Small intestine (tissue), 16 donors: ENCODE measurements around the gene MAPK13. TPM values are rescaled to one million over a fixed set of nuclear protein-coding genes. Genes with fewer than 3 reads are reported as not detected.
"Not testable (repeated sequence)": the region's sequence is repeated elsewhere in the genome, so short reads cannot be mapped to it uniquely, and the experiment has no call there.

ENCODE experiments used
- DNase-seq, 2 donors: peaks; one replicate each; pipeline versions ENCODE4 v3.0.0 to v3.0.0-alpha.2; 2013
- FAIRE-seq: peaks from 2 replicates; lab custom pipeline; 2012; peaks lifted over from hg19 to GRCh38; lab: Jason Lieb, UNC
- H3K27ac ChIP-seq, 3 donors: one replicate each; pipeline ENCODE4 v1.5.1; 2013; ENCODE audit warnings: low read length in 2 of 3, mild to moderate bottlenecking in 2 of 3, control low read depth in 1 of 3, inconsistent platforms in 1 of 3, low read depth in 1 of 3, moderate library complexity in 1 of 3
- H3K27me3 ChIP-seq, 3 donors: one replicate each; pipeline ENCODE4 v1.6.1; 2013; ENCODE audit warnings: low read length in 3 of 3, inconsistent platforms in 1 of 3; ENCODE audit not compliant: control insufficient read depth in 3 of 3, insufficient read depth in 3 of 3
- H3K36me3 ChIP-seq, 3 donors: one replicate each; pipeline ENCODE4 v1.6.1; 2013; ENCODE audit warnings: low read length in 3 of 3, inconsistent platforms in 1 of 3, low read depth in 1 of 3, mild to moderate bottlenecking in 1 of 3, moderate library complexity in 1 of 3; ENCODE audit not compliant: control insufficient read depth in 3 of 3, insufficient read depth in 2 of 3
- H3K4me1 ChIP-seq, 3 donors: one replicate each; pipeline ENCODE4 v1.6.1; 2013; ENCODE audit warnings: low read length in 2 of 3, inconsistent platforms in 1 of 3, low read depth in 1 of 3, mild to moderate bottlenecking in 1 of 3, moderate library complexity in 1 of 3; ENCODE audit not compliant: control insufficient read depth in 3 of 3, insufficient read depth in 2 of 3
- H3K4me3 ChIP-seq, 3 donors: one replicate each; pipeline ENCODE4 v1.5.1; 2013; ENCODE audit warnings: low read length in 3 of 3, control low read depth in 1 of 3, inconsistent platforms in 1 of 3, low read depth in 1 of 3, mild to moderate bottlenecking in 1 of 3, moderate library complexity in 1 of 3
- H3K9me3 ChIP-seq, 2 donors: one replicate each; pipeline ENCODE4 v1.6.1; 2013; ENCODE audit warnings: low read depth in 1 of 2, low read length in 1 of 2; ENCODE audit not compliant: control insufficient read depth in 2 of 2, insufficient read depth in 1 of 2
- WGBS, 3 donors: extraction: QIAGEN DNeasy Blood & Tissue Kit; methylation state at CpG; one replicate each; pipeline ENCODE4 v1.1.7; 2013; 5-methylcytosine and 5-hydroxymethylcytosine counted together
- long read RNA-seq, 10 donors: transcript quantifications; one replicate each; lab custom pipeline, GENCODE V29; 2026
- polyA plus RNA-seq, 4 donors: library from polyadenylated mRNA; stranded (reverse) in 3 of 4; unstranded in 1 of 4; fragments of 200-250 nt in 3 of 4; fragments of 120-200 nt in 1 of 4; gene quantifications; one replicate each; pipeline versions ENCODE4 v1.2.1 to v1.2.3, GENCODE V29; 2013
- donor health status: healthy with polysubstance abuse.
- donor health status: control.
- donor health status: control.
- donor health status: Bipolar disorder and iron deficiency.
- donor health status: healthy.

MAPK13 gene
- polyA plus RNA-seq = 100 to 1,000 TPM in 2 of 4 donors, 10 to 100 TPM in 2; 86.7 to 161 (median 102) TPM
- long read RNA-seq, donor 1, full-length matches to known transcripts = 43 of 61 reads
- long read RNA-seq, donor 1, partial matches to known transcripts = 12 of 61 reads
- long read RNA-seq, donor 1, other reads (novel, unspliced or antisense) = 6 of 61 reads
- long read RNA-seq, donor 2, transcript MAPK13-201 (12 exons, 2,052 nt) = major isoform, 9 of 9 reads
- long read RNA-seq, donor 2, partial matches to known transcripts = 0 of 9 reads
- long read RNA-seq, donor 2, other reads (novel, unspliced or antisense) = 0 of 9 reads
- long read RNA-seq, donor 3, transcript MAPK13-201 (12 exons, 2,052 nt) = major isoform, 11 of 25 reads
- long read RNA-seq, donor 3, partial matches to known transcripts = 14 of 25 reads
- long read RNA-seq, donor 3, other reads (novel, unspliced or antisense) = 0 of 25 reads
- long read RNA-seq, donor 4 = 0 reads
- long read RNA-seq, donor 5, transcript MAPK13-201 (12 exons, 2,052 nt) = major isoform, 9 of 28 reads
- long read RNA-seq, donor 5, partial matches to known transcripts = 19 of 28 reads
- long read RNA-seq, donor 5, other reads (novel, unspliced or antisense) = 0 of 28 reads
- long read RNA-seq, donor 6, transcript MAPK13-201 (12 exons, 2,052 nt) = major isoform, 18 of 25 reads
- long read RNA-seq, donor 6, partial matches to known transcripts = 7 of 25 reads
- long read RNA-seq, donor 6, other reads (novel, unspliced or antisense) = 0 of 25 reads
- long read RNA-seq, donor 7 = 0 reads
- long read RNA-seq, donor 8 = 0 reads
- long read RNA-seq, donor 9, transcript MAPK13-201 (12 exons, 2,052 nt) = major isoform, 6 of 19 reads
- long read RNA-seq, donor 9, partial matches to known transcripts = 13 of 19 reads
- long read RNA-seq, donor 9, other reads (novel, unspliced or antisense) = 0 of 19 reads
- long read RNA-seq, donor 10, transcript MAPK13-201 (12 exons, 2,052 nt) = major isoform, 26 of 49 reads
- long read RNA-seq, donor 10, partial matches to known transcripts = 18 of 49 reads
- long read RNA-seq, donor 10, other reads (novel, unspliced or antisense) = 5 of 49 reads

DNA sequence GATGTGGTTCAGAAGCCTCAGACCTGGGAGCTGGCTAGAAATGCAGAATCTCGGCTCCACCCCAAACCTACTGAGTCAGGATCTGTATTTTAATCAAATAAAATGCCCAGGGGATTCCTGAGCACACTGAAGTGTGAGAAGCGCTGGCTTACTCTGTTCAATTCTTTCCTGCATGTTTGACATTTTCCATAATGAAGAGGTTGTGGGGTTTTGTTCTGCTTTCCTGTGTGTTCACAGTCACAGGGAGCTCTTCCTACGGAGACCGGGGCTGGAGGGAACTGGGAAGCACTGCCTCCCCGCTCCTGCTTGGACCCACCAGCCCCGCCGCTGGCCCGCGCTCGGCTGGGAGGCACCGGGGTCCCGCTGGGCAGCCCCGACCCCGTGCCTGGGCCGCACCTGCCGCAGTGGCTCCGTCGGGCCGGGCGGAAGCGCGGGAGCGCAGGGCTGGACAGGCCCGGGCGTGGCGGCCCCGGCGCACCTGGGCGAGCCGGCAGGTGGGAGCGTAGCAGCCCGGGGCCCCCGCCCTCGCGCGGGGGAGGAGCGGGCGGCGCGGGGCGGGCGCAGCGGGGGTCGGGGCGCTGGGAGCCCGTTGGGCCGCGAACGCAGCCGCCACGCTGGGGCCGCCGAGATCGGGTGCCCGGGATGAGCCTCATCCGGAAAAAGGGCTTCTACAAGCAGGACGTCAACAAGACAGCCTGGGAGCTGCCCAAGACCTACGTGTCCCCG, at the start of gene MAPK13:
Gene MAPK13 (plus strand): TSS at position 573 of the 726 bp plus-strand sequence. CDS start 70 bp downstream, at position 643.
- H3K4me3 ChIP-seq = peak within 1 kb of the TSS; percentile 47 to 84 (median 70)
- peak; percentile 73 to 89 for DNase-seq
- H3K4me1 ChIP-seq = peaks cover 0 to 39% (median 4%) of the 10 kb centered on the region in 3 donors
- peak within 1 kb of the TSS; percentile 96 to 99 (median 98) for H3K27ac ChIP-seq
- FAIRE-seq = no peak
- peaks cover 0 to 32% (median under 1%) of the 10 kb centered on the region in 3 donors for H3K36me3 ChIP-seq
- H3K9me3 ChIP-seq = no peaks in the 10 kb centered on the region
- H3K27me3 ChIP-seq = no peaks in the 10 kb centered on the region
- 1 to 2% (median 1%) methylated on average over 46 to 59 of the region's 59 CpGs for WGBS, 3 donors

DNA sequence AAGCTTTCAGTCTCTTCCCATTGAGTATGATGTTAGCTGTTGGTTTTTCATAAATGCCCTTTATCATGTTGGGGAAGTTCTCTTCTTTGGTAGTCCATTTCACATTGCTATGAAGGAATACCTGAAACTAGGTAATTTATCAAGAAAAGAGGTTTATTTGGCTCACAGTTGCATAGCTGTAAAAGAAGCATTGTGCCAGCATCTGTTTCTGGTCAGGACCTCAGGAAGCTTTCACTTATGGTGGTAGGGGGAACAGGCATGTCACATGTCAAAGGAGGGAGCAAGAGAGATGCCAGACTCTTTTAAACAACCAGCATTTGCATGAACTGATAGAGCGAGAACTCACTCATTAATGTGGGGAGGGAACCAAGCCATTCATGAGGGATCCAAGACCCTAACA, 48.0 kb upstream of the MAPK13 start:
- Histone ChIP-seq H3K9me3 (peaks cover 0 to 6% of the 10 kb centered on the region in 2 donors), H3K36me3 (peaks cover 3 to 26% (median 19%) of the 10 kb centered on the region in 3 donors), H3K27ac (no peak overlapping the region), H3K4me3 (no peak overlapping the region), H3K4me1 (no peaks in the 10 kb centered on the region), H3K27me3 (no peaks in the 10 kb centered on the region)
- no peak for DNase-seq
- no peak for FAIRE-seq
- WGBS, 3 donors = 98 to 100% (median 100%) methylated on average over 1 of the region's 1 CpG

DNA sequence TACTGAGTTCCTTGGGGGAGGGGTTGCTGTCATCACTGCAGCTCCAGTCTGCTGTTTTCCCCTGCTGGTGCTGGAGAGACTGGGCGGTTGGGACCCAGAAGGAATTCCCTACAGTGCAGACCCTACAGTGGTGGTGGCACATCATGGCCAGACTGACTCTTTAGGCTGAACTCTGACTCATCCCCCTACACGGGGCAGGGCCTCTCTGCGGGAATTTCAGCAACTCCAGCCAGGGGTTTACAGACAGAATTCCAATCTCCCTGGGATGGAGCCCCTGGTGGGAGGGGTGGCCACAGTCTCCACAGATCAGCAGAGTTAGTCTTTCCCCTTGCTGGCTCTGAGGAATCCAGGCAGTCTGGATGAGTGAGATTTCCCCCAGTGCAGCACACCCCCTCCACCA, 46.9 kb upstream of the MAPK13 start:
- H3K9me3 ChIP-seq = peaks cover 0 to 6% of the 10 kb centered on the region in 2 donors
- H3K4me3 ChIP-seq = no peak overlapping the region
- peaks cover 0 to 26% (median 16%) of the 10 kb centered on the region in 3 donors for H3K36me3 ChIP-seq
- no peak overlapping the region for H3K27ac ChIP-seq
- DNase-seq (no peak), FAIRE-seq (no peak)
- no peaks in the 10 kb centered on the region for H3K27me3 ChIP-seq
- WGBS, 3 donors = 76 to 92% (median 78%) methylated on average over 3 of the region's 3 CpGs
- no peaks in the 10 kb centered on the region for H3K4me1 ChIP-seq

GRCh38 chr6:36088204-36088603, 42.1 kb upstream of the MAPK13 start:
- H3K4me1 ChIP-seq, DNase-seq, H3K4me3 ChIP-seq, H3K9me3 ChIP-seq, H3K27me3 ChIP-seq, H3K27ac ChIP-seq, FAIRE-seq: not testable (repeated sequence)
- peaks cover 0 to 23% (median 6%) of the 10 kb centered on the region in 3 donors for H3K36me3 ChIP-seq
- 82 to 83% (median 83%) methylated on average over 5 of the region's 5 CpGs for WGBS, 3 donors

DNA sequence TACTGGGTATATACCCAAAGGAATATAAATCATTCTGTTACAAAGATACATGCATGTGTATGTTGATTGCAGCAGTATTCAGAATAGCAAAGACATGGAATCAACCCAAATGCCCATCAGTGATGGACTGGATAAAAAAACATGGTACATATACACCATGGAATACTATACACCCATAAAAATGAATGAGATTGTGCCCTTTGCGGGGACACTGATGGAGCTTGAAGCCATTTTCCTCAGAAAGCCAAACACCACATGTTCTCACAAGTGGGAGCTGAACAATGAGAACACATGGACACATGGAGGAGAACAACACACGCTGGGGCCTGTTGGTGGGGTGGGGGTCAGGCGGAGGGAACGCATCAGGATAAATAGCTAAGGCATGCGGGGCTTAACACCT, 41.3 kb upstream of the MAPK13 start:
- no peak overlapping the region for H3K4me3 ChIP-seq
- FAIRE-seq (no peak), DNase-seq (no peak)
- H3K27me3 ChIP-seq = no peaks in the 10 kb centered on the region
- no peak overlapping the region for H3K27ac ChIP-seq
- WGBS, 3 donors = 97 to 98% (median 98%) methylated on average over 5 of the region's 5 CpGs
- H3K36me3 ChIP-seq = peaks cover 0 to 15% (median 2%) of the 10 kb centered on the region in 3 donors
- H3K4me1 ChIP-seq = no peaks in the 10 kb centered on the region
- H3K9me3 ChIP-seq = peaks cover 0 to 3% of the 10 kb centered on the region in 2 donors

DNA sequence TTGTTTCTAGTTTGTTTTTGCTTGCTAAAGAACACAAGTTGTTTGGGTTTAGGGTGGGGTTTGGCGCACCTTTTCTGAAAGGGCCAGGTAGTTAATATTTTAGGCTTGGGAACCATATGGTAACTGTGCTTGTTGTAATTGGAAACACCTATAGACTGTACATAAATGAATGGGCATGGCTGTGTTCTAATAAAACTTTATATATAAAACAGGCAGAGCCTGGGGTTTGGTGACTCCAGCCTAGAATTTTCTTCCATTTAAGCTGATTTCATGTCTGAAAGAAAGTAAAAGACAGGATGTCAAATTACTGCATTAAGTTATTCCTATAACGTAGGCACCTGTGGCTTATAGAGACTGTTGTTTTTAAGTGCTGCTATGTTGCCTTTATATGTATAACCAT, 36.1 kb upstream of the MAPK13 start:
- peak overlapping the region in 1 of 3 donors; percentile 95 for H3K27ac ChIP-seq
- WGBS, 3 donors = 91 to 93% (median 93%) methylated on average over 2 of the region's 2 CpGs
- no peak for FAIRE-seq

GRCh38 chr6:36094753-36095496, 35.4 kb upstream of the MAPK13 start:
- DNase-seq = peak; percentile 88 to 94
- 8 to 10% (median 10%) methylated on average over 9 of the region's 9 CpGs for WGBS, 3 donors
- Histone ChIP-seq H3K27me3 (no peaks in the 10 kb centered on the region), H3K4me3 (no peak overlapping the region), H3K9me3 (no peaks in the 10 kb centered on the region), H3K27ac (peak overlapping the region; percentile 92 to 96 (median 95)), H3K36me3 (peaks cover 0 to 14% (median 2%) of the 10 kb centered on the region in 3 donors), H3K4me1 (peaks cover 4 to 35% (median 9%) of the 10 kb centered on the region in 3 donors)
- no peak for FAIRE-seq

More for the DNA sequence above, 36.1 kb upstream of the MAPK13 start:
- no peak overlapping the region for H3K4me3 ChIP-seq
- peaks cover 0 to 14% (median 2%) of the 10 kb centered on the region in 3 donors for H3K36me3 ChIP-seq
- H3K27me3 ChIP-seq = no peaks in the 10 kb centered on the region
- H3K9me3 ChIP-seq = no peaks in the 10 kb centered on the region
- no peak for DNase-seq
- peaks cover 4 to 32% (median 9%) of the 10 kb centered on the region in 3 donors for H3K4me1 ChIP-seq
